Ammon's horn (tissue), 1 donor: ENCODE data around the gene SFXN3.

Experiments
- DNase-seq: peaks from one replicate; pipeline ENCODE4 v3.0.0-alpha.2; 2016; ENCODE audit warnings: low spot score

Gene SFXN3

GRCh38 chr10:101060036-101060950 is 29.3 kb downstream of the SFXN3 start:
- peak; percentile 86 for DNase-seq

- DNase-seq: peak; percentile 92
These were observed 30.1 kb downstream of the SFXN3 start for GRCh38 chr10:101060951-101061623.

GRCh38 chr10:101061624-101062231 is 30.7 kb downstream of the SFXN3 start, which contains the start of gene KAZALD1:
Gene KAZALD1, plus strand, starts transcription at chr10:101061989. Its CDS starts 604 bp downstream, at chr10:101062593.
- DNase-seq: no peak

- no peak for DNase-seq
These were observed 31.4 kb downstream of the SFXN3 start for GRCh38 chr10:101062232-101063049.

GRCh38 chr10:101063050-101063525 is 32.1 kb downstream of the SFXN3 start:
- no peak for DNase-seq

- DNase-seq: no peak
These were observed 32.7 kb downstream of the SFXN3 start for GRCh38 chr10:101063548-101064414.

GRCh38 chr10:101064415-101065030 is 33.5 kb downstream of the SFXN3 start:
- DNase-seq: no peak

- no peak for DNase-seq
These were observed 34.6 kb downstream of the SFXN3 start for GRCh38 chr10:101065481-101066145.

- DNase-seq: peak; percentile 38
These were observed 35.3 kb downstream of the SFXN3 start for GRCh38 chr10:101066146-101066895.

GRCh38 chr10:101066896-101067355 is 35.9 kb downstream of the SFXN3 start:
- DNase-seq: no peak

- DNase-seq: peak; percentile 84
These were observed 36.5 kb downstream of the SFXN3 start for GRCh38 chr10:101067356-101068083.

GRCh38 chr10:101069441-101069840 is 38.4 kb downstream of the SFXN3 start:
- no peak for DNase-seq

GRCh38 chr10:101070098-101070497 is 39.1 kb downstream of the SFXN3 start:
- DNase-seq: no peak

- DNase-seq: peak; percentile 29
These were observed 40.3 kb downstream of the SFXN3 start for GRCh38 chr10:101071267-101071884.

- no peak for DNase-seq
These were observed 40.9 kb downstream of the SFXN3 start for GRCh38 chr10:101071885-101072433.

- DNase-seq: peak; percentile 14
These were observed 41.9 kb downstream of the SFXN3 start for GRCh38 chr10:101072923-101073322.

GRCh38 chr10:101073631-101074030 is 42.6 kb downstream of the SFXN3 start:
- no peak for DNase-seq
